DOHH2 (cell line): Measurements from ENCODE around the gene APOH.

ENCODE experiments used
- H3F3A ChIP-seq: fragments of 200-600 bp; sonication (generic), shearing (Covaris generic); 2 replicates; pipeline ENCODE4 v1.6.0; 2016; ENCODE audit warnings: antibody characterized with exemption, mild to moderate bottlenecking; ENCODE audit not compliant: control insufficient read depth, insufficient read depth
- H3K27ac ChIP-seq: fragments of 200-600 bp; sonication (generic); 2 replicates; pipeline ENCODE4 v1.5.1; 2014; ENCODE audit warnings: low read depth, mild to moderate bottlenecking, low read length, moderate library complexity
- H3K27me3 ChIP-seq: fragments of 200-600 bp; sonication (generic); 2 replicates; pipeline ENCODE4 v1.6.1; 2014; ENCODE audit warnings: mild to moderate bottlenecking, low read length, mixed read lengths; ENCODE audit not compliant: control insufficient read depth
- H3K36me3 ChIP-seq: fragments of 200-600 bp; sonication (generic); 2 replicates; pipeline ENCODE4 v1.6.1; 2014; ENCODE audit warnings: mild to moderate bottlenecking, low read length, moderate library complexity, mixed read lengths; ENCODE audit not compliant: control insufficient read depth
- H3K4me1 ChIP-seq: fragments of 200-600 bp; sonication (generic); 2 replicates; pipeline ENCODE4 v1.6.1; 2014; ENCODE audit warnings: mild to moderate bottlenecking, low read length, mixed read lengths; ENCODE audit not compliant: control insufficient read depth
- H3K4me2 ChIP-seq: fragments of 200-600 bp; sonication (generic); 2 replicates; pipeline ENCODE4 v1.6.0; 2014; ENCODE audit warnings: mild to moderate bottlenecking, low read length, moderate library complexity
- H3K4me3 ChIP-seq: fragments of 200-600 bp; sonication (generic); 2 replicates; pipeline ENCODE4 v1.5.1; 2014; ENCODE audit warnings: mild to moderate bottlenecking, low read length, mixed read lengths
- H3K79me2 ChIP-seq: fragments of 200-600 bp; sonication (generic); 2 replicates; pipeline ENCODE4 v1.6.1; 2014; ENCODE audit warnings: mild to moderate bottlenecking, low read length, mixed read lengths; ENCODE audit not compliant: control insufficient read depth
- H3K9me2 ChIP-seq: fragments of 200-600 bp; sonication (generic); replicated peaks from 2 replicates; pipeline ENCODE4 v1.6.1; 2014; ENCODE audit warnings: mild to moderate bottlenecking, low read length, mixed read lengths; ENCODE audit not compliant: control insufficient read depth
- H3K9me3 ChIP-seq: fragments of 200-600 bp; sonication (generic); 2 replicates; pipeline ENCODE4 v1.6.1; 2014; ENCODE audit warnings: antibody characterized with exemption, low read length, mixed read lengths; ENCODE audit not compliant: control insufficient read depth, insufficient read depth
- H4K20me1 ChIP-seq: fragments of 200-600 bp; sonication (generic); 2 replicates; pipeline ENCODE4 v1.6.0; 2014; ENCODE audit warnings: low read depth, mild to moderate bottlenecking, antibody characterized with exemption, low read length, moderate library complexity; ENCODE audit not compliant: control insufficient read depth, insufficient read depth
- EZH2phosphoT487 ChIP-seq: fragments of 200-600 bp; sonication (generic); IDR thresholded peaks from 2 replicates; pipeline ENCODE4 v1.6.1; 2017; ENCODE audit warnings: borderline replicate concordance, mild to moderate bottlenecking, antibody characterized with exemption, low read length, moderate library complexity, mixed read lengths
- TF ChIP-seq, protein P1 (sequence below): fragments of 200-600 bp; sonication (generic); IDR thresholded peaks from one replicate; pipeline ENCODE4 v1.5.1; 2014; ENCODE audit warnings: antibody characterized with exemption, mild to moderate bottlenecking, low read depth, low read length; ENCODE audit not compliant: poor library complexity, severe bottlenecking

APOH gene

DNA sequence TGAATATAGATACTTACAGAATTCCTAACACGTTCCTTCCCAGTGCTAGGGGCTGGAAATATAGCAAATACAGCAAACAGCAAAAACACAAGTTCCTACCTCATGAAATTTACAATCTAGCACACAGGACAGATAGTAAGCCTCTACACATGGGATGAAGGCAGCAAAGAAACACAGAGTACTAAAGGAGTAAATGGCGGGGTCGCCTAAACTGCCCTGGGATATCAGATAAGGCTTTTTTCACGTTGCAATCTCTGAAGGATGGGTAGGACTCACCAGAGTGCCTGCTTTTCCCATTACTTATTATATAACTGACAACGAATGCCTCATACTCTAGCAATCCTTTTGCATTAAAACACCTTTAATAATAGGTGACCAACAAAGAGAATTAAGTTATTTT is 57.1 kb downstream of the APOH start:
- H3K36me3 ChIP-seq, result peaks cover 3% of the 10 kb centered on the region; the same call in 1 of the 2 replicates
- H3K27ac ChIP-seq, result no peak overlapping the region
- H3F3A ChIP-seq, result no peaks in the 10 kb centered on the region
- H3K27me3 ChIP-seq, result no peaks in the 10 kb centered on the region
- TF ChIP-seq EZH2phosphoT487, result no peak
- TF ChIP-seq, protein P1, sequence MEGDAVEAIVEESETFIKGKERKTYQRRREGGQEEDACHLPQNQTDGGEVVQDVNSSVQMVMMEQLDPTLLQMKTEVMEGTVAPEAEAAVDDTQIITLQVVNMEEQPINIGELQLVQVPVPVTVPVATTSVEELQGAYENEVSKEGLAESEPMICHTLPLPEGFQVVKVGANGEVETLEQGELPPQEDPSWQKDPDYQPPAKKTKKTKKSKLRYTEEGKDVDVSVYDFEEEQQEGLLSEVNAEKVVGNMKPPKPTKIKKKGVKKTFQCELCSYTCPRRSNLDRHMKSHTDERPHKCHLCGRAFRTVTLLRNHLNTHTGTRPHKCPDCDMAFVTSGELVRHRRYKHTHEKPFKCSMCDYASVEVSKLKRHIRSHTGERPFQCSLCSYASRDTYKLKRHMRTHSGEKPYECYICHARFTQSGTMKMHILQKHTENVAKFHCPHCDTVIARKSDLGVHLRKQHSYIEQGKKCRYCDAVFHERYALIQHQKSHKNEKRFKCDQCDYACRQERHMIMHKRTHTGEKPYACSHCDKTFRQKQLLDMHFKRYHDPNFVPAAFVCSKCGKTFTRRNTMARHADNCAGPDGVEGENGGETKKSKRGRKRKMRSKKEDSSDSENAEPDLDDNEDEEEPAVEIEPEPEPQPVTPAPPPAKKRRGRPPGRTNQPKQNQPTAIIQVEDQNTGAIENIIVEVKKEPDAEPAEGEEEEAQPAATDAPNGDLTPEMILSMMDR, result no peak
- no peaks in the 10 kb centered on the region for H4K20me1 ChIP-seq
- no peaks in the 10 kb centered on the region for H3K9me3 ChIP-seq
- no peak overlapping the region for H3K4me2 ChIP-seq
- no peaks in the 10 kb centered on the region for H3K79me2 ChIP-seq
- no peaks in the 10 kb centered on the region for H3K4me1 ChIP-seq
- no peaks in the 10 kb centered on the region for H3K9me2 ChIP-seq
- H3K4me3 ChIP-seq, result no peak overlapping the region

GRCh38 chr17:66171692-66172091 is 57.5 kb downstream of the APOH start:
- Histone ChIP-seq H3K9me2 (no peaks in the 10 kb centered on the region), H3K27ac (no peak overlapping the region), H4K20me1 (no peaks in the 10 kb centered on the region), H3K36me3 (peaks cover 3% of the 10 kb centered on the region; the same call in 1 of the 2 replicates), H3K4me2 (no peak overlapping the region), H3F3A (no peaks in the 10 kb centered on the region), H3K4me3 (no peak overlapping the region), H3K27me3 (no peaks in the 10 kb centered on the region), H3K4me1 (no peaks in the 10 kb centered on the region), H3K9me3 (no peaks in the 10 kb centered on the region), H3K79me2 (no peaks in the 10 kb centered on the region)
- TF ChIP-seq, protein P1, result no peak
- TF ChIP-seq EZH2phosphoT487, result no peak

DNA sequence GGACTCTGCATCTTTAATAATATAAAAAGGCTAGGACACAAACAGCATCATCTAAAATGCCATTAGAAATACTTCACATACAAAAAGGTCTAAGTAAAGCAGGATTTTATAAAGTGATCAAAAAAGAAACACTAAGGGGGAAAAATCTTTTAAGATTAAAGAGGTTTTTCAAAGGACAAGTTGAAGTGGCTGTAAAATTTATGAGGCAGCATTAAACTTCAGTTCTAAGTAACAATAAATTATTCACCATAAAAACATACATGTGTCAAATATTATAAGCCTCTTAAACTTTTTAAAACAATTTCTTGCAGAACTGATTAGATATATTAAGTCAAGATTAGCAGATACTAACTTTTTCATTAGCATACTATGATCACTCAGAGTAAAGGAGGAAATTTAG is 58.0 kb downstream of the APOH start:
- no peak overlapping the region for H3K27ac ChIP-seq
- TF ChIP-seq EZH2phosphoT487, result no peak
- TF ChIP-seq, protein P1, result no peak
- H3K4me1 ChIP-seq, result no peaks in the 10 kb centered on the region
- no peak overlapping the region for H3K4me3 ChIP-seq
- H3K9me2 ChIP-seq, result no peaks in the 10 kb centered on the region
- H3F3A ChIP-seq, result no peaks in the 10 kb centered on the region
- no peaks in the 10 kb centered on the region for H3K27me3 ChIP-seq
- H3K4me2 ChIP-seq, result no peak overlapping the region
- H4K20me1 ChIP-seq, result no peaks in the 10 kb centered on the region
- peaks cover 3% of the 10 kb centered on the region; the same call in 1 of the 2 replicates for H3K36me3 ChIP-seq
- H3K79me2 ChIP-seq, result no peaks in the 10 kb centered on the region
- no peaks in the 10 kb centered on the region for H3K9me3 ChIP-seq
